SKM-1 (cell line): ENCODE data around the gene SMG6.
"Not testable (repeated sequence)": the region's sequence is repeated elsewhere in the genome, so short reads cannot be mapped to it uniquely, and the experiment has no call there.

Experiments used
- DNase-seq: peaks from one replicate; lab custom pipeline; 2025; ENCODE audit not compliant: unreplicated experiment; lab: John Stamatoyannopoulos, UW

SMG6 gene

GRCh38 chr17:2151358-2152033 lies 152.1 kb downstream of the SMG6 start:
- DNase-seq = no peak

GRCh38 chr17:2150806-2151205 lies 152.8 kb downstream of the SMG6 start:
- DNase-seq = no peak

DNA sequence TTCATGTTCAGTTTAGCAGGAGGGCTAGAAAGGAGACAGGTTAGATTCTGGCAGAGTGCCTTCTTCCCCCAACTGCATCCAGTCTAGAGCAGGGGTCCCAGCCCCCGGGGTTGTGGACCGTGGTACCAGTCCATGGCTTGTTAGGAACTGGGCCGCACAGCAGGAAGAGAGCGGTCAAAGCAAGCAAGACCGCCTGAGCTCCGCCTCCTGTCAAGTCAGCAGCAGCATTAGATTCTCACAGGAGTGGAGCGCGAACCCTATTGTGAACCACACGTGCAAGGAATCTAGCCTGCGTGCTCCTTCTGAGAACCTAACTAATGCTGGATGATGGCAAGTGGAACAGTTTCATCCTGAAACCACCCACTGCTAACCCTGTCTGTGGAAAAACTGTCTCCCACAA lies 153.7 kb downstream of the SMG6 start:
- no peak for DNase-seq

- DNase-seq = no peak
Observed at GRCh38 chr17:2146132-2146871, 157.3 kb downstream of the SMG6 start.

DNA sequence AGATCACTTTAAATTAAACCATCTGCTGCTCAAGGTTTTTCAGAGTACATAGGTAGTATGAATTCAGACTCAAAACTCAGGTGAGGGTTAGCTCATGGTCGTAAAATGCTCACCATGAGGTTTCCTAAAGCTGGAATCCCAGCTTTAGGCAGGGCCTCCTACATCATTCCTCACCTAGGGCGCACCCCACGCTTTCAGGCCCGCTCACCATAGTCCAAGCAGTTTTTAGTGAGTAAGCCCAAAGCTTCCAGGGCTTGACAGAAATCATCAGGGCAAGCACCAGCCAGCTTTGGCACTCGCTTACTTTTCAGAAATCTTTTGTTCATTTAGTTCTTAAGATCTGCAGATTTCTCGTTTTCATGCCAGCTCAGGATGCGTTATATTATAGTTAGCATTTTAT lies 158.9 kb downstream of the SMG6 start:
- no peak for DNase-seq

- DNase-seq = no peak
Observed at GRCh38 chr17:2143332-2143731, 160.3 kb downstream of the SMG6 start.

GRCh38 chr17:2142682-2143081 lies 160.9 kb downstream of the SMG6 start:
- DNase-seq = not testable (repeated sequence)

DNA sequence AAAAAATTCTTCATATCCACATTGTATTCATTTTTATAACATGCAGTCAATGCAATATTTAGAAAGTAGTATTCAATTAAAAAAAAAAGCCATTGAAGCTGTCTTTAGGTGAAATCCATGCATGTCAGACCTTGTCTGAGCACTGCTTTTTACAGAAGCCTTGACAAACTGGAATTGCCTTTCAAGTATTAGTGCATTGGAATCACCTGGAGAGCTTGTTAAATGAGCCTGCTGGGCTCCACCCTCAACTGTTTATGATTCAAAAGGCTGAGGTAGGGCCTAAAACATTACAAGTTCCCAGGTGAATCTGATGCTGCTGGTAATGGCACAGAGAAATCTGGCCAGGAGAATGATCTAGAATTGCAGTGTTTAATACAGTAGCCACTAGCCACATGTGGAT lies 162.9 kb downstream of the SMG6 start:
- DNase-seq = no peak

DNA sequence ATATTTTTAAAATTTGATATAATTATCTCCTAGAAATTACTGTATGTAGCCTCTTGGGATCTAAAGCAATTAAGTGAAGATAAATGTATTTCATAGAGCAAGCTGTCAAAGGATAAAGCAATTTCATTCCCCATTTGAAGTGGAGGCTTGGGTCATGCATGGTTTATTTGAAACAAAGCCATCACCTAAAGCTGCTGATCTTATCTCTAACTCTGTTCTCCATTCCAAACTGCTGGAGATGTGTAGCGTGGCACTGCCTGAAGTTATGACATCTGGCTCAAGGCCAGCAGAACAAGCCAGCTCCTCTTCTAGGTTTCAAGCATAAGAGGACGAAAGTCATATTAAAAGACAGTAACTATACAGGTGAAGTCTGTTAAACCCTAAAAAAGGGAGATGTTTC lies 164.8 kb downstream of the SMG6 start:
- DNase-seq = no peak

- DNase-seq = no peak
Observed at GRCh38 chr17:2138318-2138717, 165.3 kb downstream of the SMG6 start.

- DNase-seq = no peak
Observed at GRCh38 chr17:2137342-2138098, 166.1 kb downstream of the SMG6 start.

- DNase-seq = no peak
Observed at GRCh38 chr17:2136241-2136640, 167.3 kb downstream of the SMG6 start.

GRCh38 chr17:2128011-2128410 lies 175.6 kb downstream of the SMG6 start:
- no peak for DNase-seq

- no peak for DNase-seq
Observed at GRCh38 chr17:2125013-2125535, 178.5 kb downstream of the SMG6 start.

DNA sequence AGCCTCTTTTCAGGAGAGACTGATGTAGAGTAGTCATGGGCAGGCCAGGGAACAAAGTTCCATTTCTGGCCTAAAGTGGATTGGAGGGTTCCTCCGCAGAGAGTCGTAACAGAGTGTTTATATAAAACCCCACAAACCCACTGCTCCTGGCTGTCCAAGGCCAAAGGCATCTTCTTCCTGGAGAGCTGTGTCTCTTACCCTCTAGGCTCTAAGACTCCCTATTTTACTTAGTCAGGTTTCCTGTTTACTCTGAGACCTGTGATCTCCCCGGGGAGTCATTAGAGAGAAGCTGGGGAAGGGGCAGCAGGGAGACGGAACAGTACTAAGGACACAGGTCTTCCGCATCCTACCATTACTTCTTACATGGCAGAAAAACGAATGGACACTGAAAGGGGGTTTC lies 179.2 kb downstream of the SMG6 start:
- DNase-seq = no peak

DNA sequence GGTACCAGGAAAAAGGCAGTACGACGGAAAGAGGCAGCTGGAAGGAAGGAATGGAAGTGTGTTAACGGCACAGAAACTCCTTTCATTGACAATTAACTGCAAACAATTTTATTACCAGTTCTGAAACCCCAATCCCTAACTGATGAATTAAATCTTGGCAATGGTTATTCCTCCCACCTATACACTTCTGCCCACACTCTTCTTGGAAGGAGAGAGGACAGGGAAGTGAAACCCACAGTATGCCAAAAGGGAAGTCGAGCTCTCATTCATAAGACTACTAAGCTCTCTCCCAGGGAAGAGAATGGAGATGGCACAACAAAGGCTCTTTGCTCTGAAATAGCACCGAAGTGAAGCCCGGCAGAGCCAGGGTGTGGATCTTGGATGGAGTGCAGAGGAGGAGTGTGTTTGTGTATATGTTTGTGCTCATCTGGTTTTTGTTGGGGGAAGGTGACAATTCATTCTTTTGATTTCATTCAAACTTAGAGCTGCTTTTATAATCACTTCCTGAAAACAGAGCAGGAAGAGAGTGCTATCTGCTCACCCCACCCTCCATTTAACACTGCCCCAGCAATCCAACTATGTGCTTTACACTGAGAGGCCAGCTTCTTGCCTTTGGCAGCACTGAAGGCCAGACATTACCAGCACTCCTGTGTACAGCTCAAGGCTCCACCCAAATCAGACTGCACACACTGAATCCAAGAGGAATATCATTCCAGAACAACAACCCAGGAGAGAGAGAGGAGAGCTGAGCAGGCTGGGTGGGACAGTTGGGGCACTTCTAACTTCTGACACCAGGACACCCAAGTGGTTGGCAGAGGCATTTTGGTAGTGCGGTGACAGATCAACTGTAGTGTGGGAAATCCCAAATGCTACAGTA lies 180.0 kb downstream of the SMG6 start:
- DNase-seq = peak; percentile 37

DNA sequence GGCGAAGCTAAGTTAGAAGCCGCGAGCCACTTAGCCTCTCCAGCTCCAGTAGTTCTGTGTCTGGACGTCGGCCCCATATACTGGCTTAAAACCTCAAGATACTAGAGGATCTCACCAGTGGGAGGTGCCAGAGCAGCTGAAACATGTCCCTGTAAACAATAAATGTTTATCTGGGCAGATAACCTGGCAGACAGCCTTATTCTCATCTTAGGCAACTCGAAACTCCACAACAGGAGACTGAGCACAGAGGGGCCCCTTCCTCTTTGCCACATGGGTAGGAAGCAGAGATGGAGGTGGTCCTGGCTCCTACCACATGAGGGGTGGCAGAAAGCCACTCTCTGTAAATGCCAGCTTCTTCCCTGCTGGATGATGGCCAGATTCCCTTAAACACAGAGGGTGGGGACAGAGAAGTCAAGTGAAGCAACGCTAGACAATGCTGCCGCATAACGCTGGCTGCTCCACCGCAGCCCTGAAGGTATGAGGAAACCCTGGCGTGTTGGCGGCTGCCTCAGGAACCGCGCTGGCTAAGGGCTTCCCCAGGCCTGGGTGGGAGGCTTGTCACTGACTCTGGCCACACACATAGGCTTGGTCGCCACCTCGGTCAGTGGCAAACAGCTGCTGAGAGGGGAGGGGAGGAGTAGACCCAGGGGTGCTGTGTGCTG lies 180.8 kb downstream of the SMG6 start:
- DNase-seq = peak; percentile 10

DNA sequence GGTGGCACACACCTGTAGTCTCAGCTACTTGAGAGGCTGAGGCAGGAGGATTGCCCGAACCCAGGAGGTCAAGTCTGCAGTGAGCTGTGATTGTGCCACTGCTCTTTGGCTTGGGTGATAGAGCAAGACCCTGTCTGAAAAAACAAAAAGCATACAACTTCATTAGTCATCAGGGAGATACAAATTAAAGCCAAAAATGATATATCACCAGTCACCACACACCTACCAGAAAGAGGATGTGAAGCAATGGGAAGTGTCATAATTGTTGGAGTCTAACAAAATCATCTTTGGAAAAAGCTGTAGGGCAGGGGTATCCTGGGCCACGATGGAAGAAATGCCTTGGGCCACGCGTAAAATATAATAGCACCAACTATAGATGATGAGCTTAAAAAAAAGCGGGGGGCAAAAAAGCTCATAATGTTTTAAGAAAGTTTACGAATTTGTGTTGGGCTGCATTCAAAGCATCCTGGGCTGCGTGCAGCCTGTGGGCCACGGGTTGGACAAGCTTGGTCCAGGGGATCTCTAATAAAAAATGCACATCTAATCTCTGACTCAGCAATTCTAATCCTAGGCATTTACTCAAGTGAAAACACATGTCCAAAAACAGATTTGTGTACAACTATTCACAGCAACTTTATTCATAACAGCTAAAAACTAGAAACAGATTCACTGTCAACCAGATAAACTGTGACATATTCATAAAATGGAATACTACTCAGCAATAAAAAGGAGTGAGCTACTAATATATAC lies 182.8 kb downstream of the SMG6 start:
- no peak for DNase-seq

- no peak for DNase-seq
Observed at GRCh38 chr17:2113279-2113622, 190.3 kb downstream of the SMG6 start.

DNA sequence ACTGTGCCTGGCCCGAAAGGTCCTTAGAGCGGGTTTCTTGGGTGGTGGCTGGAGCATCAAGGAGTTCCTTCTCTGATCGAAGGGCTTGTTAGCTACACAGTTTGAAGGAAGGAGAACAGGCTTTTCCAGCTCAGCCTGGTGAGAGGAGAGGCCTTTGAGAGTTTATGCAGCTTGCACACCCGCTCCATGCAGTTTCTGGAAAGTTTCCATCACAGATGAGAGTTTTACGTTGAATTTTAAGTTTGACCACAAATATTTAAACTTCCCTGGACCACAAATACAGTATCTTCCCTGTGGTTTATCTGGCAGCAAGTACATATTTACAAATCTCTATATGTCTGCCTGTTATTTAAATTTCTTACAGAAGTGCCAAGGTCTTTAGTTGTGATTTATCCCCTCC lies 191.9 kb downstream of the SMG6 start:
- no peak for DNase-seq
